Stimulated activated CD8-positive, alpha-beta memory T cell treated with anti-CD3 and anti-CD28 coated beads, Interleukin-15, amount 100 ng/mL, for 1 hour (primary cell): Measurements from ENCODE around the gene TMEM101.
"Not testable (repeated sequence)": the region's sequence is repeated elsewhere in the genome, so short reads cannot be mapped to it uniquely, and the experiment has no call there.

Experiments used
- DNase-seq: peaks from one replicate; pipeline ENCODE4 v3.0.0-alpha.2; 2020; ENCODE audit warnings: low read depth

Gene TMEM101

GRCh38 chr17:44024271-44024663 is 9.5 kb upstream of the TMEM101 start:
- no peak for DNase-seq

- no peak for DNase-seq
These were observed 8.9 kb upstream of the TMEM101 start for GRCh38 chr17:44023545-44024270.

DNA sequence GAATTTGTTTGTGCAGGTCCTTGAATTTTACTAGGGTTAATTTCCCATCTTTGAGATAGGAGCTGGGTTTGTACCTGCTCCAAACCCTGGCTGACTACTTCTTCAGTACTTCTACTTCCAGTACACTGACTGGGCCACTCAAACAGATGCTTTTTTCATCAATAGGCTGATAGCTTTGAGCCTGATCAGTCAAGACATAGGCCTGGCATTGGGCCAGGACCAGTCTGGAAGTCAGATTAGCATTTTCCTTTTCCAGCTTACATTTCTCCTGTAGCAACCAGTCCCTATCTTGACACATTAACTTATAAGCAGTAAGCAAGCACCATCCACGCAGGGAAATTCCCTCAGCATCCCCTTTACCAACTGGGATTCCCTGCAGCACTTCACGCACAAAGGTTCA is 7.5 kb upstream of the TMEM101 start:
- no peak for DNase-seq

DNA sequence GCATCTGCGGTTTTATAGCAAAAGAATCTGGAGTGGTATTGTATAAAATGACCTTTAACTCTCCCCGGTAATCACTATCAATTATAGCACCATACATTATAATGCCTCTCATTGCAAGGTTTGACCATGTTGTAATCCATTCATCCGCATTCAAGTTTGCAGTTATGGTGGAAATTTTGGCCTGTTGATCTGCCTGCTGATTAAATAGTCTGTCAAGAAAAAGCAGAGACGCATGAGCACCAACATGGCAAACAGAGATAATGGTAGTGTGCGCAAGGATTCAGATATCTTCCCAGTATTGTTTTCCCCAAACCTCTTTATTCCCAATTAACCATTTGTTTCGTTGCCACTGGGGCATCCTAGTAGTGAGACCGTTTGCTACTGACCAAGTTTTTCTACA is 6.5 kb upstream of the TMEM101 start:
- not testable (repeated sequence) for DNase-seq

- DNase-seq, result no peak
These were observed 678 bp downstream of the TMEM101 start for GRCh38 chr17:44014133-44014436.

DNA sequence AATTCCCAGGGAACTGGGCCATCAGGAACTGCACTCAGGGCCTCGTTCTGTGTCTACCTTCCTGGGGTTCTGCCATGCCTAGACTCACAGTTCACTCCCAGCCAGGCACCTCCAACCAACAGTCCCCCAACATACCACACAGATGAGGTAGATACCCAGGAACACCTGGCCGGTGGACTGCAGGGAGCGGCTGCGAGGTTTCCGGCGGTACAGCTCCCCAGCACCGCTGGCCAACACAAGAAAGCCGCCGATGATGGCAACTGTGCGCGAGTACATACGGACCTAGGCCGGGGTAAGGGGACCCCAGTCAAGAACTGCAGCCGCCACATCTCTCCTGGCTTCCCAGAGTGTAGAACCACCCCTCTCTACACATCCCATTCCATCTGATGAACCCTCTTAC is 1.9 kb downstream of the TMEM101 start:
- no peak for DNase-seq

DNA sequence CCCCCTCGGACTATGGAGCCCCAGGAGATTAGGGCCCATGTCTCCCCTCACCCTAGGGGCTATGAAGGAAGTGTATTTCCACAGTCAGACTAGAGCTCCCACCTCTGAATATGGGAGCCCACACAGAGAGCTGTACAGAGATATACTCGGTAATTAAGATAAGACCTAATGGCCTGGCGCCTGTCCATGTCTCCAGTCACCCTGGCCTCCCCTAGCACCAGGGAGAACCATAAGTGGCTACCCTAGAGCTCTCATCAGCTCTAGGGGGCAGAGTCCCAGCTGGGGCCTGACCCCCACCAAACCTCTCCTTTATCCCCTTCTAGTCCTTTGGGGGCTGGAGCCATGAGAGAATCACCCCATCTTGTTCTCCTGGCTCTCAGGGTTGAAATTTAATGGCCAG is 2.4 kb downstream of the TMEM101 start:
- no peak for DNase-seq

DNA sequence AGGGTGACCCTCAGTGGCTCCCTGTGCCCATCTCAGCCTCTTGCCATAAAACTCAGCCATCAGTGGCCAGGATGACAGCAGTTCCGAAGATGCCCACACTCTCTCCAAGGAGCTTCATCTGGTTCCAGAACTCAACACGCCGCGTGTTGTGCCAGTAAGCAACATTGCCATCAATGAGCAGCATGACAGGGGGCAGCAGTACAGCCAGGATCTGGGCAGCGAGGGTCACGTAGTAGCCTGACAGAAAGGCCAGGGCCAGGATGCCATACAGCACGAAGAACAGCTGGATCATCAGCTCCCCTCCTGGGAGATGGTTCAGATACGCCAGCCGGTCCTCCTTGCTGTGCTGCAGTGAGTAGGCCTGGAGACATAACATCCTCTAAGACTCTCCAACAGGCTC is 2.9 kb downstream of the TMEM101 start:
- no peak for DNase-seq

- DNase-seq, result no peak
These were observed 3.7 kb downstream of the TMEM101 start for GRCh38 chr17:44010966-44011647.

DNA sequence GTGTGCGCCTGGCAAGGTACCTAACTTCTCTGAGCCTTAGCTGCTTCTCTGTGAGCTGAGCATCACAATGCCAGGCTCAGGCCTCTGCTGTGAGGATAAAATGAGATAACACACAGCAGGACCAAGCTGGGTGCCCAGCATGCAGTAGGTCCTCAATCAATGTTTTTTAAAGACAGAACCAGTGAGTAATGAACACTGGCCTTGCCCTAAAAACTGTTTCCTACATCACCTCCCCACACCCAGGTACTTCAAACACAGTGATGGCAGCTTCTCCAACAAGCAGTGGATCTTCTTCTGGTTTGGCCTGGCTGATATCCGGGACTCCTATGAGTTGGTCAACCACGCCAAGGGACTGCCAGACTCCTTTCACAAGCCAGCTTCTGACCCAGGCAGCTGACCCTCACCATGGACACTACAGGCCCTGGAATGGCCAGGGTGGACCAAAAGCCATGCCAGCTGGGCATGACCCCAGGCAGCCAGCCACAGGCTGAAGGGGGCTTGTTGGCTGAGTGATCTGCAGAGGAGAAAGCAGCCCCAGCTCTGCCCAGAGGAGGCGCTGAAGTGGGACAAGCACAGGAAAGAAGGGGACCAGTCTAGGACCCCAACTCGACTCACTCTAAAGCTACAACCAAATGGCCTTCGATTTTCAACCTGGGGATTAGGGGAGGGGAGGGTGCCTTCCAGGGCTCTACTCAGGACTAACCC is 6.4 kb downstream of the TMEM101 start:
- DNase-seq, result no peak

DNA sequence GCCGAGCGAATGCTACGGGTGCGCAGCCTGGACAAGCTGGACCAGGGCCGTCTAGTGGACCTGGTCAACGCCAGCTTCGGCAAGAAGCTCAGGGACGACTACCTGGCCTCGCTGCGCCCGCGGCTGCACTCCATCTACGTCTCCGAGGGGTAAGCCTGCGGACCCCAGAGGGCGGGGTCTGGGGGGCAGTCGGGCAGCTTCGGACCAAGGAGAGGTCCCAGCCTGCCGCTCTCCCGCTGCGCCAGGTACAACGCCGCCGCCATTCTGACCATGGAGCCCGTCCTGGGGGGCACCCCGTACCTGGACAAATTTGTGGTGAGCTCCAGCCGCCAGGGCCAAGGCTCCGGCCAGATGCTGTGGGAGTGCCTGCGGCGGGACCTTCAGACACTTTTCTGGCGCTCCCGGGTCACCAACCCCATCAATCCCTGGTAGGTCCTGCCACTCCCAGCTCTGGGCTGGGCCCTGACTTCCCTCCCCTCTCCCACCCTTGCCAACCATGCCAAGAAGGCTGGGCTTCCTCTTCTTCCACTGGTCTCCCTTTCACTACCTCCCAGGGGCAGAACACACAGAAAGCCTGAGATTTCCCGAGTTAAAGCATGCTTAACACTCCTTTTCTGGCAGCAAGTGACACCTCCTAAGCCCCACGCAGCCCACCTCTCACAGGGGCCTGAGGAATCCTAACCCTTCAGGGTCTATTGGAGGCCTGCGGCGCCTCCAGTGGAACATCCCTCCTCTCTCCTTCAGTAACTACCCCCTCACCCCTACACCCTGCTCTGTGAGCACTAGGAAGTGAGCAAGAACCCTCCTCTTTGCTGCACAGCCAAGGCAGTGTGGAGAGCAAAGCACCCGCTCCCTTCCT is 7.2 kb downstream of the TMEM101 start:
- DNase-seq, result no peak

DNA sequence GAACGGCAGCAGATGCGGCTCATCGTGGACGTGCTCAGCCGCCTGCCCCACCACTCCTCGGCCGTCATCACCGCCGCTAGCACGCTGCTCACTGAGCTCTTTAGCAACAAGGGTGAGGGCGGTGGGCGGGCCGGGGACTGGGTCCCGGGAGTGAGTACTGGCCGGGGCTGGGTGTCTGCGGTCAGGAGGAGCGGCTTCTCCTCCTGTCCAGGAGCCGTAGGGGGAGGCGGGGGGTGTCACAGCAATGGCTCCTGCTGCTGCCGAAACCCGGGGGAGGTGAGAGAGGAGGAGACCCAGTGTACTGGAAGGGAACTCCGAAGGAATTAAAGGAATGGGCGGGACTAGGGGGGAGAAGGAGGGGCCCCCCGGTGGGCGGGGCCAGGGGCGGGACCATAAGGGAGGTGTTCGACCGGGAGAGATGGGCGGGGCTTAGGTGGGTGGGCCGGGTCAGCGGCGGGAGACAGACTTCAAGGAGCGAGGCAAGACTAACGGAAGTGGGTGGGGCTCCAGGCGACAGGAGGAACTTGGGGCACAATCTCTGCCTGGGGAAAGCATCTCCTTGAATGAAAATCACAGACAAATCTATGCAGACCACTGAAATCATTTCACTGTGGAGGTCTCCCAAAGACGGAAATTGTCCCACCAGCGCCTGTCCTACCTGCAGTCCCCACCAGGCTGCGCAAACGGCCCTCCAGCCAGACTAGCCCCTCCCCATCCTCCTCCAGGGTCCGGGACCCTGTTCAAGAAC is 8.0 kb downstream of the TMEM101 start:
- DNase-seq, result peak; percentile 98

DNA sequence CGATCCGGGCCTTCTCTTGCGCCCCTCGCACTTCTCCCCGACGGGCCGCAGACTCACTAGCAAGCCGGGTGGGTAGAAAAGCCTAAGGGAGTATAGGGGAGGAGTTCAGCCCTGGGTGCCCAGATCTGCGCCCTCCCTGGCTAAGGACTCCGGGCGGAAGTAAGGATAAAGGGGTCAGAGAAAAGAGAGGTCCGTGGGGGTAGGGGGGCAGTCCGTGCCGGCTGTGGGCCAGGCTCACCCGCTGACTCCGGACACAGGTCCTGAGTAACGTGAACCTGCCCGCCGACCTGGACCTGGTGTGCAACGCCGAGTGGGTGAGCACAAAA is 8.5 kb downstream of the TMEM101 start:
- DNase-seq, result no peak

- DNase-seq, result no peak
These were observed 9.1 kb downstream of the TMEM101 start for GRCh38 chr17:44005527-44006271.

DNA sequence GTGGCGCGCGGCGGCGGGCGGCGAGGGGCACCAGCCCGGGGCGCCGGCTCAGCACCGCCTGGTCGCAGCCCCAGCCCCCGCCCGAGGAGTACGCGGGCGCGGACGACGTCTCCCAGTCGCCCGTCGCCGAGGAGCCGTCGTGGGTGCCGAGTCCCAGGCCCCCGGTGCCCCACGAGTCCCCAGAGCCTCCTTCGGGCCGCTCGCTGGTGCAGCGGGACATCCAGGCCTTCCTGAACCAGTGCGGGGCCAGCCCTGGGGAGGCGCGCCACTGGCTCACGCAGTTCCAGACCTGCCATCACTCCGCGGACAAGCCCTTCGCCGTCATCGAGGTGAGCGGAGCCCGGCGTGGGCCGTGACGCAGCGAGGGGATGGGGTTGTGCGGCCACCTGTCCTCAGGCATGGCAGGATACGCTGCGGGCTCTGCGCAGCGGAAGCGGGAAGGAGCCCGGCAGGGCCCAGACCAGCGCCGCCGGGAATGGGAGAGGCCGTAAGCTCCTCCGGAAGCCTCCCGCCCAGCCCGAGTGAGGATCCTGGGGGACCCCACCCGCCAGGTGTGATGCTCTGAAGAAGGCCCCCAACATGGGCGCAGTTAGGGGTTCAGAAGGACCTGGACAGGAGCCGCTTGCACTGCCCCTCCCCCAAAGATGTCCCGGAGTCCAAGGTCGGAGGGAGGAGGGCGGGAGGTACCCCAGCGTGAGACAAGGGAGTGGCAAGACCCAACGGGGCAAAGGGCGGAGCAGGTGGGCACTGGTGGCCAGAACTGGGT is 9.8 kb downstream of the TMEM101 start:
- DNase-seq, result no peak

DNA sequence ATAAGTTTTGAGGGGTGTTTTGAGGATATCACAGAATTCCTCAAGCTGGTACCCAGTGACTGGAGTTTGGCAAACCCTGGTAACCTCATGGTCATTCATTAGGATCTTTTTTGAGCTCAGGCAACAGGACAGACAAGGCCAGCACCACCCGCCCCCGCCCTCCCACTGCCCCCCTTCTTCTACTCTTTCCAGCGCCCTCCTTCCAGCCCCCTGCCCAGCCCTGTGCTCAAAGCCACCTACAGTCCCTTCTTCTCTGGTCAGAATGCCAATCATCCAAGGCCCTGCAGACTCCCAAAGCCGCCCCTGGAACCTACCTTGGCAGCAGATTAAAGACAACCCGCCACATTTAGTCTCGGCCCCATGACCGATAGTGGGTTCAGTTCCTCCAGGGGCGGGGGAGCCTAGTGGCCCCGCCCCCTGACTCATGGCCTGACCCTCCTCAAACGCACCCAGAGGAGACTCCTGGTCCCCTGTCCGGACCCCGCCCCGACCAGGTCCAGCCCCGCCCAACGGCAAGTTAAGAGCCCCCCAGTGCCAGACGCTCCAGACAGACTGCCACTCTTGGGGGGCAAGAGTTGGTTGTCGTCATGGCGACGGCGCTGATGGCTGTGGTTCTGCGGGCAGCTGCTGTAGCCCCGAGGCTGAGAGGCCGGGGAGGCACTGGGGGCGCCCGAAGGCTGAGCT is 10.5 kb downstream of the TMEM101 start, which contains the start of gene NAGS:
TSS of gene NAGS (plus strand) at position 546 of the 684 bp plus-strand sequence. CDS start at position 588, 42 bp downstream.
- DNase-seq, result no peak

DNA sequence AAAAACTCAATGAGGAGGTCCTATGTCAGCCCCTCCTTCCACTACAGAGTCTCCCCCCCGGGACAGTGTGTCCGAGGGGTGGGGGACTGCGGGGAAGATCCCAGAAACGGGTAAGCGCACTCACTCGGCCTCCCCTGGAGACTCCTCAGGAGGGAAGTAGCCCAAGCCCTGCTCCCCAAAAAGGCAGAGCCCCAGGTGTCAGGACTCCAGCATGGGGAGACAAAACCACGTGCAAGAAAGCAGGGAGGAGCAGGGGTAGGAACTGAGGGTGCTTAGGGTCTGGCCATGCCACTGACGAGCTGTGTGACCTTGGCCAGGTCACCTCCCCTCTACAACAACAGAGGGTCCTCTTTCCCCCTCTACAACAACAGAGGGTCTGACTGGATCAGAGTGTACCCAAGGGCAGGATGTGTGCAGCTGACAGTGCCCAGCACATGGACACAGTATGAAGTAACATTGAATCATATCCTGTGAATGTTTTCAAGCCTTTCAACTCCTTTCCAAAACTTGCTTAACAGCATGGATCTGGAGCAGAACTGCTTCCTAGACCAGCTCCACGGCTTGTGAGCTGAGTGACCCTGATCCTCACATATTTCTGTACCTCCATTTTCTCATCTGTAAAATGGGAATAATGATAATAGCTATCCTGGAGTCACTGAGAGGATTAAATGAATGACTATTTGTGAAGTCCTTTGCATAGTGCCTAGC is 12.5 kb downstream of the TMEM101 start:
- DNase-seq, result no peak

GRCh38 chr17:44001461-44001920 is 13.3 kb downstream of the TMEM101 start:
- no peak for DNase-seq
